OCI-LY7 (cell line): Measurements from ENCODE around the gene HCFC1.

ENCODE experiments used
- EZH2phosphoT487 ChIP-seq: fragments of 200-600 bp; sonication (generic); IDR thresholded peaks from 2 replicates; pipeline ENCODE4 v1.6.1; 2018; ENCODE audit warnings: low read depth, borderline replicate concordance, mild to moderate bottlenecking, mixed run types, antibody characterized with exemption, low read length, moderate library complexity, mixed read lengths
- TF ChIP-seq, protein P1 (sequence below): fragments of 200-600 bp; sonication (generic); conservative IDR thresholded peaks from 2 replicates; pipeline ENCODE4 v1.5.1; 2014; ENCODE audit warnings: mild to moderate bottlenecking, antibody characterized with exemption, low read length, moderate library complexity, mixed read lengths

- TF ChIP-seq, protein P1, sequence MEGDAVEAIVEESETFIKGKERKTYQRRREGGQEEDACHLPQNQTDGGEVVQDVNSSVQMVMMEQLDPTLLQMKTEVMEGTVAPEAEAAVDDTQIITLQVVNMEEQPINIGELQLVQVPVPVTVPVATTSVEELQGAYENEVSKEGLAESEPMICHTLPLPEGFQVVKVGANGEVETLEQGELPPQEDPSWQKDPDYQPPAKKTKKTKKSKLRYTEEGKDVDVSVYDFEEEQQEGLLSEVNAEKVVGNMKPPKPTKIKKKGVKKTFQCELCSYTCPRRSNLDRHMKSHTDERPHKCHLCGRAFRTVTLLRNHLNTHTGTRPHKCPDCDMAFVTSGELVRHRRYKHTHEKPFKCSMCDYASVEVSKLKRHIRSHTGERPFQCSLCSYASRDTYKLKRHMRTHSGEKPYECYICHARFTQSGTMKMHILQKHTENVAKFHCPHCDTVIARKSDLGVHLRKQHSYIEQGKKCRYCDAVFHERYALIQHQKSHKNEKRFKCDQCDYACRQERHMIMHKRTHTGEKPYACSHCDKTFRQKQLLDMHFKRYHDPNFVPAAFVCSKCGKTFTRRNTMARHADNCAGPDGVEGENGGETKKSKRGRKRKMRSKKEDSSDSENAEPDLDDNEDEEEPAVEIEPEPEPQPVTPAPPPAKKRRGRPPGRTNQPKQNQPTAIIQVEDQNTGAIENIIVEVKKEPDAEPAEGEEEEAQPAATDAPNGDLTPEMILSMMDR: no peak
- TF ChIP-seq EZH2phosphoT487: no peak
Observed at GRCh38 chrX:153934148-153934761, 37.4 kb downstream of the HCFC1 start.
